GM18858 (cell line): Measurements from ENCODE around the gene OR1F1.
A peak's percentile ranks its signal among the peaks of the same experiment; 100 is the strongest.
"Not testable (repeated sequence)": the region's sequence is repeated elsewhere in the genome, so short reads cannot be mapped to it uniquely, and the experiment has no call there.

Experiments
- ATAC-seq: cut with Tn5 transposase; IDR thresholded peaks from one replicate; pipeline ENCODE4 v1.9.1; 2021; ENCODE audit not compliant: unreplicated experiment

The OR1F1 gene

DNA sequence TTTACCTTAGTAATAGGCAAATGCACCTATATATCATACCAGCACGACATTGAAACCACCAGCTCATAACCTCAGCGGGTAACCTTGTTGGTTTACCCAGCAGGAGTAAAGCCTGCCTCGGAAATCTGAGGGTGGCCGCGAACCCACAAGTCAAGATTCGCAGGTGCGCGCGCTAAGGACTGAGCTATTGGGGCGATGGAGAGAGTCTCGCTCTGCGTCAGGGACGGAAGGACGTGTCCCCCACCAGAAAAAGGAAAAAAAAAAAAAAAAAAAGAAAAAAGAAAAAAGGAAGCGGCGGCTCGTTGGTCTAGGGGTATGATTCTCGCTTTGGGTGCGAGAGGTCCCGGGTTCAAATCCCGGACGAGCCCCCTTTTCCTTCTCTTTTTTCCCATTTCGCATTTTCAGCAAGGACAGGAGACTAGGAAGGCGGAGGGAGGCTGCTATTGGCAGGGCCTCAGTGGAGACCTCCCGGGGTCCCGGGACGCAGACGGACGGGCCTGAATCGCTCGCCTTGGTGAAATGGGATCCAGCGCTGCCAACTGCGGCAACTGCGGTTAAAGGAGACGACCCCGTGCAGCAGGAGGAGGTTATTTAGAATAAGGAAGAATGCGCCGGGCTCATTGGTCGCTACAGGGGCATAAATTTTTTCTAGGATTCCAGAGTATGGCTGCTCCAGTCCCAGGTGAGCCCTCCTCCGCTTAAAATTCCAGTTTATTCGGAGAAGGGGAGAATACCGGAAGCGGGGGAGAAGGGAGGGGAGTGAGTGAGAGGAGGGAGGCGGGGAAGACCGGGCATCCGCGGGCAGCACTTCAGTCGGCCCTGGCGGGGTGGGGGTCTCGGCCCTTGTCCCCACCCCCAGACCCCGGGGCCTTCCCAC, at the start of gene OR1F1:
OR1F1 (plus strand) TSS at position 407 of the 877 bp plus-strand sequence.
- ATAC-seq: no peak

- no peak for ATAC-seq
Measured at GRCh38 chr16:3138342-3138741, 49.7 kb upstream of the OR1F1 start.

DNA sequence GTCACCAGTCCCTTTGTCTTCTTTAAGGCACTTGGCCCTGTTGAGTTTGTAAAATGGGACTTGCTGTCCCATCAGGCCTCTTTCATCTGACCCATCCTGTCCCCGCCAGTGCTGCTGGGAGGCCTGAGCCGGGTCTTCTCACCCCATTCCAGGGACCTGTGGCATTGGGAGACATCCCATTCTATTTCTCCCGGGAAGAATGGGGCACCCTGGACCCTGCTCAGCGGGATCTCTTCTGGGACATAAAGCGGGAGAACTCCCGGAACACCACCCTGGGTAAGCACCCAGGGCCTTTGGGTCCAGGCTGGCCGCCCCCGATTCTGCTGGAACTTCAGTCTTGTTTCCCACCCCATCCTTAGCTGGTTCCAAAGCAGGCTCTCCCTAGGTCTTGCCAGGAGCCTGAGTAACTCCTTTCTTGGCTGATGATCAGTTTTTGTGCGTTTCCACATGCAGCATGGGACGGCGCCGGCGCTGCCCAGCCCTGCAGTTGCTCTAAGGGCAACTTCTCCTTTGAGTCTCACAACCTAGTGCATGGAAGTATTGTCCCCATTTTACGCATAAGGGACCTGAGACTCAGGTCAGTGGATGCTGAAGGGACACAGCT, 49.1 kb upstream of the OR1F1 start:
- ATAC-seq: no peak

DNA sequence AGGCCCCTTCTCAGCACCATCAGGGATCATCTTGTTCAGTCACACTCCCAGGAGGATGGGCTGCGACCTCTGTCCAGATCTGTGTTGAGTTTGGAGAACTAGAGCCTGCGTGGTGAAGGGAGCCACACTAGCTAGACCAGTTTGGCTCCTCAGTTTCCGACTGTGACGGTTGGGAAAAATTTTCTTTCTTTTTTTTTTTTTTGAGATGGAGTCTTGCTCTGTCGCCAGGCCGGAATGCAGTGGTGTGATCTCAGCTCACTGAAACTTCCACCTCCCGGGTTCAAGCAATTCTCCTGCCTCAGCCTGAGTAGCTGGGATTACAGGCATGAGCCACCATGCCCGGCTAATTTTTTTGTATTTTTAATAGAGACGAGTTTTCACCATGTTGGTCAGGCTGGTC, 48.4 kb upstream of the OR1F1 start:
- ATAC-seq: not testable (repeated sequence)

DNA sequence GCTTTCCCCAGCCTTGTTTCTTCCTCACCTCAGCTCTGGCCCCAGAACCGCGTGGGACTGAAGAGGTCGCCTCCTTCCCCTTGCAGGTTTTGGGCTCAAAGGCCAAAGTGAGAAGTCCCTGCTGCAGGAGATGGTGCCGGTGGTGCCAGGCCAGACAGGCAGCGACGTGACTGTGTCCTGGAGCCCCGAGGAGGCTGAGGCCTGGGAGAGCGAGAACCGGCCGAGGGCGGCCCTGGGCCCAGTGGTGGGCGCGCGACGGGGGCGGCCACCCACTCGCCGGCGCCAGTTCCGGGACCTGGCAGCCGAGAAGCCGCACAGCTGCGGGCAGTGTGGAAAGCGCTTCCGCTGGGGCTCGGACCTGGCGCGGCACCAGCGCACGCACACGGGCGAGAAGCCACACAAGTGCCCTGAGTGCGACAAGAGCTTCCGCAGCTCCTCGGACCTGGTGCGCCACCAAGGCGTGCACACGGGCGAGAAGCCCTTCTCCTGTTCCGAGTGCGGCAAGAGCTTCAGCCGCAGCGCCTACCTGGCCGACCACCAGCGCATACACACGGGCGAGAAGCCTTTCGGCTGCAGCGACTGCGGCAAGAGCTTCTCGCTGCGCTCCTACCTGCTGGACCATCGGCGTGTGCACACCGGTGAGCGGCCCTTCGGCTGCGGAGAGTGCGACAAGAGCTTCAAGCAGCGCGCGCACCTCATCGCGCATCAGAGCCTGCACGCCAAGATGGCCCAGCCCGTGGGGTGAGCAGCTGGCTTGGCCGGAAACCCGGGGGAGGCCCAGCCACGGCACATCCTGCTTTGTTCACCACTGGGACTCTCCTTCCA, 47.2 kb upstream of the OR1F1 start:
- ATAC-seq: no peak

GRCh38 chr16:3141781-3142311, 46.2 kb upstream of the OR1F1 start:
- no peak for ATAC-seq

DNA sequence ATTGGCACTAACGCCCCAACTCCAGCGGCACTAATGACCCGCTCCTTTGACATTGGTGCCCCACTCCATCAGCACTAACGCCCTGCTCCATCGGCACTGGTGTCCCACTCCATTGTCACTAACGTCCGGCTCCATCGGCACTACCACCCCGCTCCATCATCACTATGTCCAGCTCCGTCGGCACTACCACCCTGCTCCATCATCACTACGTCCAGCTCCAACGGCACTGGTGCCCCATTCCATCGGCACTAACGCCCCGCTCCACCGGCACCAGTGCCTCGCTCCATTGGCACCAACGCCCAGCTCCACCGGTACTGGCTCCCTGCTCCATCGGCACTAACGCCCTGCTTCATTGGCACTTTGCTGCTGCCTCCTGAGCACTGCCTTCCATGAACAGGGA, 45.7 kb upstream of the OR1F1 start:
- no peak for ATAC-seq

DNA sequence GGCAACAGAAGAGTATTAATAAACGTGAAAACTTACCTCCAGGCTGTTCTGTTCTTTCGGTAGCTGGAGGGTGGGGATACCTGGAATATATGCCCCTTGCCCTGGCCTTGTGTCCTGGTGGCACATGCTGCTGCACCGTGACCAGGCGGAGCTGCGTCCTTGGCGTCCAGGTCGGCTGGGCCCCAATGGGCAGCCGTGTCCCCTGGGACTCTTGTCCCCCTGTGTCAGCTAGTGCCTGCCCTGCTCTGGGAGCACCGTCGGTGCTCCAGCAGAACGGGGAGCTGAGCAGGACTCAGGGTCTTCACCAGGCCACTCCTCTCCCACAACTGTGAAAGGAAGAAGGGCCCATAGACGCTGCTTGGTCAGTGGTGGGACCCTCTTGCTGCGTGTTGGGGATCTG, 45.2 kb upstream of the OR1F1 start:
- ATAC-seq: no peak

DNA sequence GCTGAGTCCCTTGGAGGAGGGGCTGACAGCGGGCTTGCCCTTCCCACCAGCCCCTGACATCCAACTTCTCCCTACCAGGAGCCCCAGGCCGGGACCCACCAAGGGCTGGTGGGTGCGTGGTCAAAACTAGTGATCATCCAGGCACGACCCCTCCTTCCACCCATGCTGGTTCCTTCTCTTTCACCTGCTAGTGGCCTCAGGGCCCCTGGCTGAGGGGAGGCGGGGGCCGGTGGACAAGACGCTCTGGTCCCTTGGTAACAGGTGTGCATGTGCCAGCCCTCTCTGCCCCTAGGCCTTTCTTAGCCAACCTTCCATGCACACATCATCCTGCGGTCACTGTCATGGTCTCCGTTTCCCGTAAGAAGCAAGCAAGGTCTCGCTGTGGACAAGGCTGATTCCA, 44.8 kb upstream of the OR1F1 start:
- no peak for ATAC-seq

DNA sequence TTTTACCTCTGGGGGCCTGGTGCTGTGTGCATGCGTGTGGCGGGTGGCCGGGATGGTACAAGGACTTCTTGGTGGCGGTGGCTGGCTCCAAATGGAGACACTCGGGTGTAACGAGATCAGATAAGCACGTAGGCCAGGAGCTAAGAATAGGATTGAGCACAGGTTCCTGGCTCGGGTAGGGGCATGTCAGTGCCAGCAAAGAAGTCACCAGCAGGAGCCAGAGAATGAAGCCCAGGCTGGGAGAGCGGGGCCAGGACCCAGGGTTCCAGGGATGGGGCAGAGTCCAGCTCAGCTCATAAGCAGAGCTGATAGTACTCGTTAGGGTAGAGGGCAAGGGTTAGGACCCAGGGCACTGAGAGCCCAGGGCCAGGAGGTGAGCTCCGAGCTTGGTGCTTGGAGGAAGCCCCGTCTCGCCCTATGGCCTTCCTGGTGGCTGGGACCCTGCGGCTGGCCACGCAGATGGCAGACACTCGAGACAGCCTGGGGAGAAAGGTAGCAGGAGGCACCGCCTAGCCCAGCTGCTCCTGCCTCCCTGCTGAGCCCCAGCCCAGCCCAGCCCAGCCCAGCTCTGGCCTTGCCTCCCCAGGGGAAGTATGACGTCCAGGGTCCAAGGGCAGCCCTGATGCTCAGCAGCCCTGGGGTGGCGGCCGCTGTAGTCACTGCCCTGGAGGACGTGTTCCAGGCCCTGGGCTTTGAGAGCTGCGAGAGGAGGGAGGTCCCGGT, 44.2 kb upstream of the OR1F1 start:
- no peak for ATAC-seq

DNA sequence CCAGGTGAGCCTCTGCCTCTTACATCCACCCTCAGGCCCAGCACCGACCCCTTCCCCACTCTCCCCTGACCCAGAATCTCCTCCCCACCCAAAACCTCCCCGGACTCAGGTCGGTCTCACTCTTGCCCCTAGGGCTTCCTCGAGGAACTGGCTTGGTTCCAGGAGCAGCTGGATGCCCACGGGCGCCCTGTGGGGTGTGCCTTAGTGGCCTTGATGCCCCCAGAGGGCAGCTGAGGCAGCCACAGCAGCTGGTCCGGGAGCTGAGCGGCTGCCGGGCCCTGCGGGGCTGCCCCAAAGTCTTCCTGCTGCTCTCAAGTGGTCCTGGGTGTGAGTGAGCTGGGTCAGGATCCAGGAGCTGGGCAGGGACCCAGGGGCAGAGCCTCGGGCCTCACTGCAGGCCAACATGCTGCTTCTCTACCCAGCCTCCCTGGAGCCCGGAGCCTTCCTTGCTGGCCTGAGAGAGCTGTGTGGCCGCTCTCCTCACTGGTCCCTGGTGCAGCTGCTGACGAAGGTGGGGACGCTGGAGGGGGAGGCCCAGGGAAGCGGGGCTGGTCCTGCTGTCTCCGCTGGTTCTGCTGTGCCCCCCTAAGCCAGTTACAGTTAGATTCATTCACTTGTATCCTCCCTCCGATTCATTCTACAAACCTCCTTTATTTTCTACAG, 43.6 kb upstream of the OR1F1 start:
- ATAC-seq: no peak

DNA sequence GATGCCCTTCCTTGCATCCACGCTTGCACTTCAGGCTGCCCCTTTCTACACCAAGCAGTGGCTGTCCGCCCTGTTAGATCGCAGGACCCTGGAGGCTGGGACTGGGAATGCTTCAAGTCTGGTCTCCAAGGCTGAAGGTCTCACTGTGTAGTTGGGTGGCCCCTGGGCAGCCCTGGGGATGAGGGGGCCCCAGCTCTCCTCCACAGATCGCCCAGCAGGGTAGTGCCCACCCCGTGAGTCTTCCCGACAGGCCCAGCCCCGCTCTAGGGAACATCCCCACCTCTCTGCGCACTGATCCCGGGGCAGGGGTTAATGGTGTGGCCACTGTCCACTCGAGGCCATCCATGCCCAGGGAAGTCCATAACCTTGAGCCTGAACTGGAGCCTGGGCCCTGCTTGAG, 42.9 kb upstream of the OR1F1 start:
- no peak for ATAC-seq

- ATAC-seq: no peak
Measured at GRCh38 chr16:3145660-3146059, 42.3 kb upstream of the OR1F1 start.

GRCh38 chr16:3147046-3147756, 40.8 kb upstream of the OR1F1 start:
- no peak for ATAC-seq

GRCh38 chr16:3147757-3148104, 40.3 kb upstream of the OR1F1 start:
- ATAC-seq: no peak

GRCh38 chr16:3148256-3149192, 39.5 kb upstream of the OR1F1 start:
- no peak for ATAC-seq

DNA sequence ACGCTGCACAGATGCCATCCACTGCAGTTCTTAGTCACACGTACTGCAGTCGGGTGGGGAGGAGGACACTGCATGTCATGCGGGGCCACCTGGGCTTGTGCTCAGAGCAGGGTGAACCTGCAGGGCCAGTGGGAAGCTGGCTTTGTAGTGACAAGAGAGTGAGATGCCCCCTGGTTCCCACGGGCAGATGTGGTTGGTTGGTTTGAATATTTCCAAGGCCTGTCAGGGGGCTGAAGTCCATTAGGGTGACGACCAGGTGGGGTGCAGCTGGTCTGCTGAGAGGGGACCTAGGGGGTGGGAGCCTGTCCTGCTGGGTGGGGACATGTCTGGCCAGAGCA, 38.8 kb upstream of the OR1F1 start:
- no peak for ATAC-seq

DNA sequence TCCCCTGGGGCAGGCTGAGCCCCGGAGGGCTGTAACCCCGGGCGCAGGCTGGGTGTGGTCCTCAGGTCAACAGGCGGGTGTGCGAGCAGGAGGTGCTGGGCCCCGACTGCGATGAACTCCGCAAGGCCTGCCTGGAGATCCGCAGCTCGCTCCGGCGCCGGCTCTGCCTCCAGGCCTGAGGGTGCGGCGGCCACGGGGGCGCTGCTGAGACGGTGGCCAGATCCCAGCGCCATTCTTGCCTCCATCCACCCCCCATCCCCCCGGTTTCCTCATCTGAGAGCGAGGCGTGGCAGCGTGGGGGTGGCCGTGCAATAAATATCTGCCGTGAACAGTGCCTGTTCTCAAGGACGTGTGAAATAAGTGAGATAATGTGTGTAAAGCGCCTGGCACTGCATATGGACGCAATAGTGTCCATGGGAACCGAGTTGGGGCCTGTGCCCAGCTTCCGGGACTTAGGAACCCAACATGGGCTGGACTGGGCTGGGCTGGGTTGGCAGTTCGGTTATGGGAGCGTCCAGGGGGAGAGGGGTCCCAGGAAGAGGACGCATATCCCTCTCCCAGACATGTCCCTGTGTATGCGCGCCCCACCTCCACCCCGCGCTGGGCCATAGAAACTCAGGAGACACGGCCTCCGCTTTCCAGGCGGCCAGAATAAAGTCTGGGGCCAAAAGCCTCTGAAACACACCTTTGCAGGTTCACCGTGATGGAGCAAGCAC, 38.2 kb upstream of the OR1F1 start:
- ATAC-seq: peak; percentile 1
